Fibroblast of skin of back (primary cell): Measurements from ENCODE around the gene SEMA6A.

ENCODE experiments used
- DNase-seq: peaks from one replicate; pipeline ENCODE4 v3.0.0-alpha.2; 2013

Gene SEMA6A

DNA sequence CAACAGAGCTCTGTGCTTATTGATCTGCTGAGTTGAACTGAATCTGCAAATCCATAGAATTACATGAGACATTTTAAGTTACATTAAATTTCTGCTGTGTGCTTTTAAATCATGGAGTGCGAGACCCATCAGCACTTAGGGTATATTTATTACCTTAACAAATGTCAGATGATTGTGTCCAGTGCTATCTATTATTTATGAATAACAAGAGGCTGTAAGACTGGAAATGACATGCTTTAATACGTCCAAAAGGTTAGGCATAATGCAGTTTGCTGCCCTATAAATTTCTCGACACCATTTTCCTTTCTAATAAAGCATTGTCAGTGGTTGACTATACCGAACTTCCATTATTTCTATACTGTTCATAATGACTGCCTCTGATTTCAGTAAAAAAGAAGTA is 117.6 kb downstream of the SEMA6A start:
- no peak for DNase-seq

DNA sequence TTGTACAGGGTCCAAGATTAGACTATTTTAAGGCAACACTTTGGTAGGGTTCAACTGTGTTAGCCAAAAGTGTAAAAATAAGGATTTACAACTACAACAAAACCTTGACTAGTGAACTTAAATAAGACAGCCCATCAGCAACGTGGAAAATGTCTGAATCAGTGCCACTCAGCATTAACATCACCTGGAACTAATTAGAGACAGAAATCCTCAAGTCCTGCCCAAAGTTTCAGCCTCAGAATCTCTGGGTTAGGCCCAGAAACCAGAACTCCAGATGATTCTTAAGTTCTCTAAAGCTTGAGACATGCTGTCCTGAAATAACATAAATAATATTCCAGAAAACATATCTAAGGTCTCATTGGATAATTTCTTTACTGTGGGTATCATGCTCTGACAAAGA is 118.6 kb downstream of the SEMA6A start:
- DNase-seq: no peak

DNA sequence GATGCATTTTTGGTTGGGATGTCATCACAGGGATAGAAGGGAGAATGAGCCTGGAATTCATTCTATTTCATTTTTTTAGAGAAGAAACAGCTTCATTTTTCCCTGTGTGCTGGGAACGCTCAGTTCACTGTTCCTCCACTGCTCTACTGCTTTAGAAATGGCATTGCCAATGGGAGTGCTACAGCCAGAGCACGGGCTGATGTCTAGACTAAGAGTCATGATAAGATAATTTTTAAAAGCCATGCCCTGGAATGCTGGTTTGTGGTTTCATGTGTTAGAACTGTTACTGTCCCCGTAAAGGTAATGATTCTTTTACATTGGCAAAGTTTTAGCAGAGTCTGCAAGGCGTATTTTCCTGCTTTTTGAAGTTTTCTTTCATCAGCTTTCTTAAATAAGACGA is 119.6 kb downstream of the SEMA6A start:
- peak; percentile 60 for DNase-seq

DNA sequence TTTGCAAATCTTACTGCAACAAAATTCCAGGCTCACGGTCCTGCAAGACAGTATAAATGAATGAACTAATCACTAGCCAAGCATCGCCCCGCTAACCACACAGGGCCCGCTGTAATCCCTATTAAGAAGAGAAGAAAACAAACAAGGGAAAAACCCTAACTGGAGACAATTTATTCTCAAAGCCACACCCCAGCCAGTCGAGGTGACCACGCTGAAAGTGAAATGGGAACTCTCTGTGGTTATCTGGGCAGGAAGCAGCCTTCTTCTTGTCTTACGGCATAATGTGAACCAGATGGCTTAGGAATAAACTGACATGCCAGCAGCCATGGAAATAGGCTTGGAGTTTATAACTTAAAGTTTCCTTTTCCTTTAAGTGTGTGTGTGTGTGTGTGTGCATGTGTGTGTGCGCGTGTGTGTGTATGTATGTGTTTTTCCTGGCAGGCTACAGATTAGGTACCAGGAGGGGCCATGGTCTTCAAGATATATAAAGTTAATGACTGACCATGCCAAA is 120.2 kb downstream of the SEMA6A start:
- DNase-seq: peak; percentile 92

DNA sequence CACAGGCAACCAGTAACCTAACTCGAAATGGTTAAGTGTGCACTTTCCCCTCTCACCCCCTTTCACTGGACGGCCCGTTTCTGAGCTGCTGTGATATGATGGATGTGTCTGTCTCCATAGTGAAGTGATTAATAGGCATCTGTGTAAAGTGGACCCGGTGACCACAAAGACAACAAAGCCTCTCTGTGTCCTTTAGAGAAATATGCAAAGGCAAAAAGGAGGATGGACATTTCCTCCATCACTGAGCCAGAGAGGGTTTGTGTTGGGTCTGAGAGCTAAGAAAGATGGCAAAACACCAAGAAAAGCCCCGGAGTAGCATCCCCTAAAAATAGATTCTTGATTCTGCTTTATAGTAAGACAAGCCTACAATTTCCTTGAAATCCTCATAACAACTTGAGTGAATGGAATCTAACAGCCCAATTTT is 120.6 kb downstream of the SEMA6A start:
- DNase-seq: peak; percentile 65

DNA sequence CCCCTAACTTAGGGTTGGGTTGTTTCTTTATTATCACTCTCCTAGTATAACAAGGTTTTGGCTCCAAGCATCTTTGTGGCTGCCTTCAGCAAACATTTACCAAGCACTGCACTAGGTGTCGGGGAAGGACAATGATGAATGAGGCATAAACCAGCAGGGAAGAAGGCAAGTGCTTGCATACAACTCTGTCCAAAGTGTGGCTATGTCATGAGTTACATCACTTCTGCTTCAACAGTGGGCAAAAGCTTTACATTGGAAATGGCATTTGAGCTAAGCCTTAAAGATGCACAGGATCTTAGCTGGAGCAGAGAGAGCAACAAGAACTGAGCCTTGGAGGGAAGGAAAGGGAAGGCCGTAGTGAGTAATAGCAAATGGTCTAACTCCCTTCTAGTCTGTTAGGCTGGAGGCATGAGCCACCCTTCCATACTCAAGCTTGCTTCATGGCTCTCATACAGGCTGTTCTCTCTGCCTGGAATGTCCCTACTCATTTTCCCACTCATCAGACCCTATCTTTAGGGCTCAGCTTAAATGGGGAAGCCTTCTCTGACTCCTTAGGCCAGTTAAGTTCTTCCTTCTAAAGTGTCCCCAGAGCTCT is 121.8 kb downstream of the SEMA6A start:
- no peak for DNase-seq

DNA sequence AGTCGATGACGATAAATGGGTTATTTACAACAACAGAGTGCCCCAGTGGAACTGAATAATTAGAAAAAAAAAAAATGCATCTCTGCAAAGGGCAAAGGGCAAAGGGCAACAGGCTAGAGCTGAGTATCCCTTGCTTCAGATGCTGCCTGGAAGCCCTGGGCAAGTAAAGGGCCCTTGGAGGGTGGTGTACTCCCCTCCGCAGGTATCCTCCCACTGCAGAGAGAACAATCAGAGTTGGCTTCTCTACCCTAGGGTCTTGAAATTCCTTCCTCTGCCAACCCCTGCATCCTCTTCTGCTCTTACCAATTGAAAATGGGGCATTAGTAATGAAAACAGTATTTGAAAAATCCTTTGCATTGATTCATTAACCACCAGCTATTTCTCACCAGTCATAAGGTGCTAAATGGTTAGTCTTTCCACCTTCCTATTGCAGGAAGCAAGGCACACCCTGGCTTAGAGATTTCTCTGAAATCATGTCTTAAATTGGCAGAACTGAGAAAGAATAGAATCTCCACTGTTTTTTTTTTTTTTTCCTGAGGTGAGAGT is 122.6 kb downstream of the SEMA6A start:
- DNase-seq: no peak

DNA sequence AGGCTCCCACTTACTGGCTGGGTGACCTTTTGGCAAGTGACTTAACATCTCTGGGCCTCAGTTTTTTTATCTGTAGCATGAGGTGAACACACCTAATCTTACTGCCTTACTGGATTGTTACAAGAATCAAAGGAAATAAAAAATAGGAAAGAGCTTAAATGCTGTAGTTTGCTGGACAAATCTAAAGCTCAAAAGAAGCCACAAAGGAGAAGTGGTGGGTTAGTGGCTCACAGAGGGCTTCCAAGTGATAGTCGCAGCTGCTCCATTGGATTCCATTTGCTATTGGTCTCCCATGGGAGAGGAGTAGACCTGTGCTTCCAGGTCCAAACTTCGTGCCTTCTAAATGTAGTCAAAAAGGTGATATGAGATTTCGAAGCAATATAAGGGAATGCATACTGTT is 123.6 kb downstream of the SEMA6A start:
- no peak for DNase-seq

DNA sequence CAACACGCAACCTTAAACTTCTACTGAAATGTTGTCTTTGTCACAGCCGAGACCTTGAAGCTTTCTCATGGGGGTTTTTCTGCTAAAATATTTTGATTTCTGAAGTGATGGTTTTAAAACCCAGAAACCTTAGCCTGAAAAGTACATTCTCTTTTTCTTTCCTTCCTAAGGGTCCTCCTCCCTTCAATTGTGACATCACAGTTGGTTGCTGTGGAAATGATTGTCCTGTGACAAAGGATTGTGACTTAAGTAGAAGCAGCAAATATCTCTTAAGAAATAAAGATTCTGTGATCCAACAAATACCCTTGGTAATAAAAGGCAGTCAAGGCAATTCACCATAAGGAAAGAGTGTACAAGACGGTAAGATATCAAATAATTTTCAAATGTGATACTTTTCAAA is 125.2 kb downstream of the SEMA6A start:
- no peak for DNase-seq

DNA sequence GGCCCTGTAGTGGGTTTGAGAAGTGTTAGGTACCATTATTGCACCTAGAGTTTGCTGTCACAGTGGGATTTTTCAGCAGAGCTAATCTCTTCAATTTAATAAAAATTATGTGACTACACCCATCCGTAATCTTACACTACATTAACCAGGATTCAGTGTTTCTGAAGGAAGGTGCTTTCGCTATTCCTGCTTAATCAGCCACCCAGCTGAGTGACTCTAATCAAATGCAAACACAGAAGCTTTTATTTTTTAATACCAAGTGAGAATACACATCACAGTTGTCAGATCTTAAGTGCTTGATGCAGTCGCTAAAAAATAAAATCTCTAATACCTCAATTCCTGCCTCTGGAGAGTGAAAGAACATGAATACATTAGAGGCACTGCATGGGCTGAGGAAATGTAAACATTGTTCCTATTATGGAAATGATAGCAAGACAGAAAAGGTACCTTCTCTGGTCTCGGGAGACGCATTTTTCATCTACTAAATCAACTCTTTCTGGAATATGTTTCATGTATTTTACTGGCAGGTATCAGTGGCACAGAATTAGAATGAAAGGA is 125.7 kb downstream of the SEMA6A start:
- DNase-seq: no peak

DNA sequence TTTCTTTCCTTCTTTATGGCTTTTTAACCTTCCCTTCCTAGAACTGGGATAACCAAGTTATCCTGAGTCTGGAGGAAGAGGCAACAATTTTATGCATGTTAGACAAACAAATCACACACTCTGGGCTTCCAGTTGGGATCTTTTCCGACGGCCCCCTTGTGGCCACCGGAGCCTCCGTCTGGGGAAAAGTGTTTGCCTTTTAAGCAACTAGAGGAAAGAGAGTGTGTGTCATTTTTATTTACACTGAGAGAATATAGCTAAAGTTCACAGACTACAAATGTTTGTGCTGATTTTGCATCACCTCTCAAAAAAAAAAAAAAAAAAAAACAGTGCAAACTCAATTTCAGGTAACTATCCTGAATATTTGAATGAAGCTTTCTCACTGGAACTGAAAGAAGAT is 126.2 kb downstream of the SEMA6A start:
- no peak for DNase-seq

DNA sequence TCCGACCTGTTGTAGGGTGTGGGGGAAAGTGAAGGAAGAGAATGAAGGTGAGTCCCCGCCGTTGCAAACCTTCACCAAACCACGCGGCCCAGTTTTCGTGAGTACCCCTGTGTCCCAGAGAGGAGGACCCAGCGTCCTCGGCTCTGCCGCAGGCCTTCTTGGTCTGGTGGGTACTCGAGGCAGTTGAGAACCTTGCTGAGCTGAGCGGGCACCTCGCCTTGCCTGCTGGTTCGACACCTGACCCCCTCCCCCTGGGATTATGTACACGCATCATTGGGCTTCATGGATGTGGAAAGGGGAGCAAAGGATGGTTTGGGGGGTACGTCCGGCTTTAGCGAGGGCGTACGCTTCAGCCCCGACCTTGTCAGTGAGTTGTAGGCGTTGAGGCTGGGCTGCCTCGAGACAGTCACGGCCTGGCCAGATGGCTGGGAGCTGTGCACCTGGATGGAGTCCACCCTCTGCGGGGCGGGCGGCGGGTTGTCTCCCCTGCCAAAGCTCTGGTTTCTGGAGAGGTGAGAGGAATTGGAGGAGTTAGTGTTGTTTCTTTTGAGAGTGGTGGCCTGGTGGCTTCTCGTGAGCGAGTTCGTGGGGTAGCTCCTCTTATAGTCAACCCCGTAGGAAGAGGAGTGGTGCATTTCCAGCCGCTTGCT is 128.1 kb downstream of the SEMA6A start:
- DNase-seq: no peak

DNA sequence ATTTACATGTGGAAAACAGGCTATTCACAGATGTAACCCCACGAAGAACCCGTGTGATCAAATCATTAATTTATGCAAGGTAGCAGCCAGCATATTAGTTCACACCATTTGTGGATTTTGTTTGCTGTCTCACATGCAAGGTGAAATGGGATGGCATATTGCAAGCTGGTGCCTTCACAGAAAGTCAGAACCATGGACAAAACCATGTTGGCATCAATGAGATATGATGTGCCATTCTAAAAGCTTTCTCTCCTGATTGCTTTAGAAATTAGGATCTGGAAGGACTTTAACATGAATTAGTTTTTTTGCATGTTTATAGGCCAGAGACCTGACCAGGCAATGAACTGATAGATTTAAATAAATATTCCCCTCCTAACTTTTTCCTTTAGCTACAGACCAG is 129.3 kb downstream of the SEMA6A start:
- no peak for DNase-seq

DNA sequence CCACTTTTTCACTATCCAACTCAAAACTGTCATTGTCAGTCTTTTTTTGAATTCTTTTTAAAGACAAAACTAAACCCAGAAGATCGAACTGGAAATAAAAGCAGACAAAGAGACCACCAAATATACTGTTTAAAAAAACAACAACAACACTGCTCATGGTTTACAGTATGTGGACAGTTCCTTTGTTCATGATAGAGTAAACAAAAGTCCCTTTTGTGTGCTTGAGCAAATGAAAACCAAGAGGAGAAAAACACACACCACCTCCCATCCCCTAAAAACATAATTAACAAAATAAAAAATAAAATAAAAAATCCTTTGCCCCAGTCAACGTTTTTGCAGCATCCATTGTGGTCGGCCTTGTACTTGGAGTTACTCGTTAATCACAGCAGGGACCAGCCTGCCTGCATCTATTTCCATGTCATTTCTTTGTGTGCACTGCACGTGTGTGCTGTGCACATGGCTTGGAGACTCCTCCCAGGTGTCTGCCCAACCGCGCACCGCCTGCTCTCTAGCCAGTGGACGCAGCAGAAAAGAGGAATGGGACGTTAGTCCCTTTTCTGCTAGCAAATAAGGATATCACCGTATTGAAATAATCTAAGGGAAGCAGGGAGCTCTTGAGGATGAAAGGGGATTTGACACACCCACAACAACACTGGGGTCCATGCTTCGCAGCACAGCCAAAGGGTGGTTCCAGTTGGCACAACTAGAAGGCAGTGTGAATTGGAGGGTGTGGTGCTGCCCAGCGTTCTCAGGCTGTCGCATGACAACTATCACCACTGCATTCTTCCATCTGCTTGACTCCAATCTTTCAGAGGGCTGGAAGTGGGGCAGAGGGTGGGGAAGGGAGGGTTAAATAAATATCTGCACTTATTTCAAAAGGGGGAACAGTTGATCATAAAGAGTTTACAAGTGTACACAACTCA is 130.0 kb downstream of the SEMA6A start:
- no peak for DNase-seq

DNA sequence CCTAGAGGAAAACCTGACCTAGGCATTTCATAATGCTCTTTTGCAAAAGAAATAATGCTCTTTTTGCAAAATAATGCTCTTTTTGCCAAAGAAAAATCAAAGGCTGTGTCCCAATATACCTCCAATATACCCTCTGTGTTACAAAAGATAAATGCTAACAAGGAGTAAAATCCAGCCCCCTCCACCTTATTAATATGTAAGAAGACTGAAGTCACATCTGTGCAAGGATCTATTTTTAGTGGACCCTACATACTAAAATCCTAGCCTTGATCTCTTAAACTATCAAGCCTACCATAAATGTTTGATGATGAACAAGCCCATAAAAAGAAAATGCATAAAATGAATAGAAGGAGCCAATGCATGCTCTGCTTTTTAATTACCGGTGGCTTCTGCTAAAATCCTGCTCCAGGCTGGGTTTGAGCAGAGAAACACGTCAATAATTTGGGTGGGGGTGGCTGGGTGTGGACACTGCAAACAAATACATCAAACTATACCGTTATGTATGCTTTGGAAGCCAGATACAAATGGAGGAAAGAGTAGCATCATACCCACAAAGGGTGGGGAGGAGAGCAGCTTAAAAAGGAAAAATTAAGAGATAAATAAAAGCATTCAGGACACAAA is 131.6 kb downstream of the SEMA6A start:
- no peak for DNase-seq

DNA sequence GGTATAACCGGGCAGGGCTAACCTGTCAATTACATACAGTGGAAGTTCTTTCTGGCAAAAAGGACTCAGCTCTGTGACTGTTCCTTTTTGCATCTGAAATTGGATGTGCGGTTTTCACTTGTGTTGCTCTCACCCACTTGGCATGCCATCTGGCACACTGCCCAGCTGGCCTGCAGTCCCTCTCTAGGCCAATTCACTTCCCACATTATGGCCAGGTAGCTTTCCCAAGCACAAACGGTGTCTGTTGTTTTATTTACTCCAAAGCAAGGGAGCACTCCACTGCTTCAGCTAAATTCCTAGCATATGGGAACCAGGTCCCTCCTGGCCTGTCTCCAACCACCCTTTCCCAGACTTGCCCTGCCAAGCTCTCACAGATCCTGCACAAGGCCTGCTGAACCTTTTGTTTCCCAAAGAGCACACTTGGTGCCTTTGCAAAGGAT is 132.5 kb downstream of the SEMA6A start:
- peak; percentile 56 for DNase-seq

DNA sequence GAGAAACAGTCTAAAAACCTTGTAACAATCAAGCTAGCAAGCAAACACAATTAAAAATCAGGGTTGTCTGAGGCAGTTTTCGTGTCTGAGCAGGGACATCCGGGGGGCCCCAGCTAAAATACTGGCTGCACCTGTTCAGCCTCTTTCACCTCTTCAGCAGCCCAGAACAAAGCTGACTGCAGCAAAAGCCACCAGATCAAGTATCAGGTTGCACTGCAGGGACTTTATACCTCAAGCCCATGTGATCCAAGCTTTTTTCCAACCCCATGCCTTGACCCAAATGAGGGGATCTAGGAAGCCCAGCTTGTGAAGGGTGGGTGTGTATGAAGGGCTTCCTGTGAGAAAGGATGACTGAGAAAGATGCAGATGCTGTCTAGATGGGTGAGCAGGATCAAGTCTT is 133.4 kb downstream of the SEMA6A start:
- no peak for DNase-seq

DNA sequence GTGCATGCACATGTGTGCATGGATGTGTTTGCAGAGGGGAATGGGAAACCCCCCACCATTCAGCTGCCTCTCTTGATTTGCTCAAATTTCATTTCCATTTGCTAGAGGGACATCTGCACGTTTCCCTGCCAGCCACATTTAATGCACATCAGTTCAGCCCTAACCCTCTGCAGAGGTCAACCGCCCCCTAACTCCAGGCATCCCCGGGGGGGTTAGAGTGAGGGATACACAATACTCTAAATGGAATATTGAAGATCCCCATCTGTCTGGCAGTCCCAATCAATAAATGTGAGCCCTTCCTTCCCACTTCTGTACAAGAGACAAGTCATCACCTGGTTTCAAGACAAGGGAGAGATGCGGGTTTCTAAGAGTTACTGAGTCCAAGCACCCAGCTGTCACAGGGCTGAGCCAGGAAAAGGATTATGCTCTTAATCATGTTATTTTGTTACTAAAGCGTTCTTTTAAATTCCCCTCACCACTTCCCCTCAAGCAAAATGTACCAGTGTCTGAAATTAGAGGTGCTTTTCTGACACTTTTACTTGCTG is 134.1 kb downstream of the SEMA6A start:
- DNase-seq: no peak

DNA sequence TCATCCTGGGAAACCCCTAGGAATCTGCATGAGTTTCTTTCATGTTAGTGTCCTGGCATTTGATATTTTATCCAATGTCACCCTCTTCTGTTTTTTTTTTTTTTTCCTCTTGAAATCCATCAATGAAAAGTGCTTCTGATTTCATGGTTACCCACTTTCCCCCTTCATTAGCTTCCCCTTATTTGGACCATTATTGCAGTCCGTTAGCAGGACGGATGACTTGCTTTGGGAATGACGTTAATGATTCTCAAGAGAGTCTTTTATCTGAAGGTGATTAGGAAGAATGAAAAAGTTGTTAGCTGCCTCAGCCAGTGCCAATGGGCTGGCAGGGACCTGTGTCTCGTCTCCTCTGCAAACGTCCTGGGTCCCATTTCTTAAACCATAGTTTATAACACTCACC is 134.7 kb downstream of the SEMA6A start:
- DNase-seq: no peak

DNA sequence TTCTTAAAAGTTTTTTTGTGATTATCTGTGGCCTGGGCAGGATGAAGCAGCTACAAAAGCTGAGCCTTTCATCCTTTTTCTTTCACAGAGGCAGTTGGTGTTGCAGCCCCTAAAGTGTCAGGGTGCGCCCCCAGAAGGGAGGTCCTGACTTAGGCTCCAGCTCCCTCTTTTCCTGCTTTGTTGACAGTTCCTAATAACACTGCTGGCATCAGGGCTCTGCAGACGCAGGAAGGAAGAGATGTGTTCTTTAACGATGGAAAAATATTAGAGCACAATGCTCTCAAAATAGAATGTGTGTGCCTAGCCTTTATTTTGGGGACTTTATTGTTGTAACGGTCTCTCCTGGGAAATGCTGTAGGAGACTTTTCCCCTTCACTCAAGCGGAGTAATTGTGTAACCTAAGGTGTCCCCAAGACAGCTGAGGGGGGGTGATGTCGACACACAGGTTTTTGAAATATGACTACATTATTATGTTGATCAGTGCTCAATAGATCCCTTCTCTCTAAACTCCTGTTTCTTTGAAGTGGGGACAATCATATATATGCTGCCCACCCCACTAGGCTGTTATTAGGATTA is 135.6 kb downstream of the SEMA6A start:
- no peak for DNase-seq

DNA sequence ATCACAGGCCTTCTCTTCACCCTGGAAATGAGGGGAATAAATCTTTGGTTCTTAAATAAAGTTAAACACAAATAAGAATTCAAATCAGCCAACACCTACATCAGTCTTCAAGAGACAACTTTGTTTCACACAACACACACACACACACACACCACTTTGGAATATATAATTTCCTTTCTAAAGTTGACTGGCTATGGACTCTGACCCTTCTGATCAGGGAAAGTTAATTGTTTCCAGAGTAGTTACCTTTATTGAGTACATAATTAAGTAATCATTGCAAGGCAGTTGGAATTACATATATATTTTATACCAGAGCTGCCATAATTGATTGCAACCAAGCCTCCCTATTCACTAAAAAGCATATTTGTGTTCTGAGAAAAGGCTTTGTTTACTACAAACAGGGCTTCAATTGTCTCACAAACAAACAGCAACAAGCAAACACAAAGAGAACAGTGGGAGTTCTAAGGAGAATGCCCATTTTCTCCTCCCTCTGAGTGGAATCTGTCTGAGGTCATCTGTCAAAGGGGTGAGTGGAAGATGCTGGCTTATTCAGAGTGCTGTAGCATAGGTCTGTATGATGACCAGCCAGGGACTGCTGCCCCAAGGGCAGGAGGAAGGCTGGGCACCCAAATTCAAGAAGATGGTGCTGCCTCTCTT is 136.6 kb downstream of the SEMA6A start:
- no peak for DNase-seq
